ENCODE results near the gene PRDM11.

PRDM11 gene

GRCh38 chr11:45178223-45178622, 31.8 kb downstream of the PRDM11 start:
- no peak for DNase-seq

- DNase-seq = no peak
These were observed 32.6 kb downstream of the PRDM11 start for GRCh38 chr11:45178890-45179671.

DNA sequence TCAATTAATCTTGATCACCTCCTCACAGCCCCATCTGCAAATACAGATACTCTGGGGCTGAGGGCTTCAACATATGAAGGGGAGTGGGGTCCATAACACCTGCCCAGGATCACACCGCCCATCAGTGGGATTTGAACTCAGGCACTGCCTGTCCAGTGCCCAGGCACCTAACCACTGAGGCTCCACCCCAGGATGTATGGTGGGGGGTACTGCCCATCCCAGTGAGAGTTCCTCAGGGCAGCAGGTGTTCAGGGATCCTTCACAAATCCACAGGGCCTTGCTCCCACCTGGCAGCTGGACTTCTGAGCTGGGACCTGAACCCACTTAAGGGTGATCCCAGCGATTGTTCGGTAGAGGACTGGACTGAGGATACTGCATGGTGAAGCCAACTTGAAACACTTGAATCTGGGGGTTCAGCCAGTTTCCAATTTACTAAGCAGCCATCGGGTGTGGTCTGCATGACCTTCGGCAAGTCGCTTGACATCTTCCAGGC, 33.3 kb downstream of the PRDM11 start:
- no peak for DNase-seq

- no peak for DNase-seq
These were observed 33.9 kb downstream of the PRDM11 start for GRCh38 chr11:45180179-45180847.

DNA sequence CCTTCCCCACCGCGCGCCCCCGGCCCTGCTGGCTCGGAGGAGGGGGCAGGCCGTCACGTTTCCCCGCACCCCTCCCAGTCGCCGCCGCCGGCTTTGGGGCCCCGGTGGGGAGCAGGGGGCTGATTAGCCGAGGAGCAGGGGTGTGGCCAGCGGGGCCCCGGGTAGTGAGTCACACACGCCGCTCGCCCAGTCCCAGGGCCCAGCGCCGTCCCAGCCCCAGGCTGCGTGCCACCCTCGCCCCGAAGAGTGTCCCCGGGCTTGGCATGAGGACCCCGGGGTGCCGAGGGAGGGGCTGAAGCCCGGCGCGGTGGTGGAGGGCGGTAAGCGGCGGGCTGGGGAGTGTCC, 34.4 kb downstream of the PRDM11 start:
- DNase-seq = no peak

- DNase-seq = no peak
These were observed 34.9 kb downstream of the PRDM11 start for GRCh38 chr11:45181193-45181888.

- DNase-seq = no peak
These were observed 35.6 kb downstream of the PRDM11 start for GRCh38 chr11:45181889-45182550.

DNA sequence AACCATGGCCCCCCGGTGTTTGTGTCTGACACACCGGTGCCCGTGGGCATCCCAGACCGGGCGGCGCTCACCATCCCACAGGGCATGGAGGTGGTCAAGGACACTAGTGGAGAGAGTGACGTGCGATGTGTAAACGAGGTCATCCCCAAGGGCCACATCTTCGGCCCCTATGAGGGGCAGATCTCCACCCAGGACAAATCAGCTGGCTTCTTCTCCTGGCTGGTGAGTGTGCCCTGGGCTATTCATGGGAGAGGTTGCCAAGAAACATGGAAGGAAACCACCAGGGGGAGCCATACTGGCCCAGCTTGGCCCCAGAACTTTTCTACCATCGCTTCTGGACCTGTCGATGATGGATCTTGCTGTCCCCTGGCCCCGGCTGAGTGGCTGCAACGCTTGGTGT, 36.5 kb downstream of the PRDM11 start:
- DNase-seq = no peak

DNA sequence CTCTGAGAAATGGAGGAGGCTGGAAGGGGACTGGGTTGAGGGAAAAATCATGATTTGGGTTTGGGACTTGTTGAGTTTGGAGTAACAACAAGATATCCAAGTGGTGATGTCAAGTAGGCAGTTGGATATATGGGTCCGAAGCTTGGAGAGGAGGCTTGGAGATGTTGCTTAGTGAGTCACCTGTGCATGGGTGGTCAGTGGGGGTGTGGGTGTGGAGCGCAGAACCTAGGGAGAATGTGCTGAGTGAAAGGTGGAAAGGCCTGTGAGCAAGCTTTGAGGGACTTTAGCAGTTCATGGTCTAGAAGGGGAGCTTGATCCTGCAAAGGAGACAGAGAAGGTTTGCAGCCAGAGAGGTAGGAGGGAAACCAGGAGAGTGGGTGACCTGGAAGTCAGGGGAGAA, 38.2 kb downstream of the PRDM11 start:
- DNase-seq = no peak

DNA sequence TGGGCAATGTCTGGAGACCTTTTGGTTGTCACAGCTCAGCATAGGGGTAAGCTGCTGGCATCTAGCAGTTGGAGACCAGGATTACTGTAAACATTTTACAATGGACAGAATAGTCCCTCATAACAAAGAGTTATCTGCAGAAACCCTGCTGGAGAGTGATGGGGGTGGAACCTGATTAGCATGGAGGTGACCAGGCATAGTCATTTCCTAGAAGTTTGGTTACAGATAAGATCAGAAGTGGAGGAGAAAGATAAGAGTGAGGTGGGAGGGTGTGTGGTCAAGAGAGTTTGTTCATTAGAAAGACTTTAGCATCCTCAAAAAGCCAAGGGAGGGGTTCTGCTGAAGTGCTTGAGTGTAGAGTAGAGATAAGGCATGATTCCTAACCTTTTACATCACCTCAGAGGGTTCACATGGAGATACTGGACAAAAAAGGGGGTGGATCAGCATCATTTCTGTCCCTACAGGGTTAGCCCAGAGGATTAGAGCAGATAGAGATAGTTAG, 38.8 kb downstream of the PRDM11 start:
- DNase-seq = no peak

DNA sequence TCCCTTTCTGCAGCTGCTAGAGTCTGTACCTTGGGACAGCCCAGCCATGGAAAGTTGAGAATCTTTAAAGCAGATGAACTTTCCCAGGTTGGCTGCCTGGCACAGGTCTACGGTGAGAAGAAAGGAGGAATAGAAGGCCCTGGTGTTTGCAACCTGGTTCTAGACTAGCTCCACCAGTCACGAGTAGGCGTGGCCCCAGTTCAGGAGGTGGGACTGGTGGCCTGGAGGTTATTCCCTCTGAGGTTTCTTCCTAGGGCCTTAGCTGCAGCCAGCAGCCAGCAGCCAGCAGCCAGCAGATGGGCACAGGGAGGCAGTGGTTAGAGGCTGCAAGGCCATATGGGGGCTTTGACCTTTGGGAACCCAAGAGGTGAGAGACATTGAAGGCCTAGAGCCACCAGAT, 40.9 kb downstream of the PRDM11 start:
- no peak for DNase-seq

DNA sequence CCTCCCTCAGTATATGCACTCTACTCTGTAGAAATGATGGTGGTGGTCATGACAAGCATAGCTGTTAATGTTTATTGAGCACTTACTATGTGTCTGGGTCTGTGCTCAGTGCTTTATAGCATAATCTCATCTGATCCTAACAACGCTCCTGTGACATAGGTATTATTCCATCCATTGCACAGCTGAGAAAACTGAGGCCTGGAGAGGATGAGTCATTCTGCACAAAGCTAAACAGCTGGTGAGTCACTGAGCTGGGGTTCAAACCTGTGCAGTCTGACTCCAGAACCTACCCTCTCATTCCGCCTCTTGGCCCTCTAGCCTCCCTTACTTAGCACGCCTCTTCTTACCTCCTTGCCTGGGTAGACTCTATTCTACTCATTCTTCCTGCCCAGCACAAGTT, 41.7 kb downstream of the PRDM11 start:
- no peak for DNase-seq

GRCh38 chr11:45189230-45189629, 42.8 kb downstream of the PRDM11 start:
- no peak for DNase-seq

GRCh38 chr11:45193695-45194094, 47.3 kb downstream of the PRDM11 start:
- peak; percentile 17 to 68 for DNase-seq

DNA sequence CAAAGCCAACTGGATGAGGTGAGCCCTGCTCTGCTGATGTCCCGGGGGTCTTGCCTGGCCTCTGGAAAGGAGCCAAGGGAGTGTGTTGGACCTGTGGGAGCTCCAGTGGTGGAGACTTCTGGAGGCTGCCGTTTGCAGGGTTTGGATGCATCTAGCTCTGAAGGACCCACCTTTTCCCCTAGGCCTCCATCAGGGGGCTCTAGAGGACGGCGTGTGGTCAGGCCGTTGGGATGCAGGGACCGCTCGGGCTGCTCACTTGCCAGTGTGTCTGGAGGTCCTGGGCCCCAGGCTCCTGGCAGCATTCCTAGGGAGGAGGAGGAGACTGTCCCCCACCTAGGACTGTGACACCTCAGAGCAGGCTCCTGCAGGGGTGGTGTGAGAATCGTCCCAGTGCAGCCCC, 58.3 kb downstream of the PRDM11 start:
- no peak for DNase-seq

DNA sequence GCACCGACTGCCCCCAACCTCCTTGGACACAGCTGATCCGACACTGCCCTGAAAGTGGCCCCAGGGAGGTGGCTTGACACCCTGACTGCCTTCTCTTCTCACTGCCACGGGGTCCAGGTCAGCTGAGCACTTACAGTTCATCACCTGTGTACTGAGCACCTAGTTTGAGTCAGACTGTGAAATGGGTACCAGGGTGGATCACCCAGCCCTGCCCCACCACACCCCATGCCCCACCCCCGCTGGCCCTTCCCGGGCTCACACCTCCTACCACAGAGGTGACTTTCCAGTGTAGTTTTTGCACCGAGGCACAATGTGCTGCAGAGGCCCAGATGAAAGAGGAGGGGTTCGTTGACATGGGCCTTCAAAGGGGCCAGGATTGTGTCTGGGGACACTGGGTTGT, 59.5 kb downstream of the PRDM11 start:
- DNase-seq = no peak

DNA sequence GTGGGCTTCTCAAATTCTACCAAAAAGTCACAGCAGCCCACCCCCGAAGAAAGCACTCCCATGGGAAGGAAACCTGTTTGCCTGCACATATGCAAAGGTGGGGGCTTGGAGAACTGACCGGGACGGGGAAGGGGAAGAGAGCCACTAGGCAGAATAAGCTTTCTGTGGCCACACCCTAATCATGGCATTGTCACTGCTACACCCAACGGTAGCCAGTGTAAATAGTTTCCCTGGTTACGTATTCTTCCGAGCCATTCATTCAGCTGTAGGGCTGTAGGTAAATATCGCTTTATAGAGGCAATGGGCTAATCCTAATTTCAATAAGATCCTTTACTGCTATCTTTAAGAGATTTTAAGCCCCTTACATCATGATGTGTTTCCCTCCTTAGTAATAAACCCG, 61.7 kb downstream of the PRDM11 start:
- DNase-seq = no peak

DNA sequence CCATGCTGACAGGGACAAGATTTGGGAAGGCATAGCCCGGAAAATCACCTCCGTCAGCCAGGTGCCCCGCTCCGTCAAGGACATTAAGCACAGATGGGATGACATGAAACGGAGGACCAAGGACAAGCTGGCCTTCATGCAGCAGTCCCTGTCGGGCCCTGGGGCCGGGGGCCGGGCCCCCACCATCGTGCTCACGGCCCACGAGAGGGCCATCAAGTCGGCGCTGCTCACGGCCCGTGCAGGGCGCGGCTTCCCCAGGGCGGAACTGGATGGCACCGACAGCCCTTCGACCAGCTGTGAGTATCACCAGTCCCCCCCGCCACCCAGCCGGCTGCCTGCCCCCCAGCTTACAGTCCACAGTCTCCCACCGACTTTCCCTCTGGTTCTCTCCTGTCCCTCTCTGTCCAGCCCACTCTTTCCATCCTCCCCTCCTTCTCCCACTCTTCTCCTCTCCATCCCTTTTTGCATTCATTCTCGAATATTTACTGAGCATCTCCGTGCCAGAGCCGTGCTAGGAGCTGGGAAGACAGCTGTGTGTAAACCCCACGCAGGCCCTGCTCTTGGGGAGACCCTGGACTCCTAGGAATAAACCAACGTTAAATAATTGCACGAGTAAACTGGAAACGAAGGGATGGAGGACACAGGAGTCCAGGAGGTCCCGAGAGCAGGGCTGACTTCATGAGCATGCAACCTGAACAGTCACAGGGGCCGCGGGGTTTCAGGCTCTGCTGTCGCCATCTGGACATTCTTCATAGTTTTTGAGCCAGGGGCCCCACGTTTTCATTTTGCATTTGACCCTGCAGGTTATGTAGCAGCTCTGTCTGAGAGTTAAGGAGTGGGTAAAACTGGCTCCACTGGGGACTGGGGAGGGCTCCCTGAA, 62.8 kb downstream of the PRDM11 start:
- peak in 1 of 2 experiments; percentile 16 for DNase-seq

GRCh38 chr11:45209891-45210699, 63.7 kb downstream of the PRDM11 start:
- DNase-seq = peak in 1 of 2 experiments; percentile 58

DNA sequence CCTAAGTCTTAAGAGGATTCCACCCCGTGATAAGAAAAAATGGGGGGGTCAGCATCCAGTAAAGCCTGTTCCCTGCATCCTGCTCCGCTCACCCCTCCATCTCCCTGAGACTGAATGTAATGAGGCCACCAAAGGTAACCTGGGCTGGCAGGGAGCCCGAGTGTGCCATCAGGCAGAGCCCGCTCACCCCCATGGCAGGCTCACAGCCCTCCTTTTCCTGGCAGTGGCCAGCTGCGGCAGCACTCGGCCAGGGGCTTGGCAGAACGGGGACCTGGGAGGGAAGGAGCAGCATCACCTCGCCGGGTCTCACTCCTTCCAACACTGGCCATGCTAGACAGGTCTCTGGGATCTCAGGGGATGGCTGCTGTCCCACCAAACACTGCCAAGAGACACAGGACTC, 64.4 kb downstream of the PRDM11 start:
- no peak for DNase-seq

DNA sequence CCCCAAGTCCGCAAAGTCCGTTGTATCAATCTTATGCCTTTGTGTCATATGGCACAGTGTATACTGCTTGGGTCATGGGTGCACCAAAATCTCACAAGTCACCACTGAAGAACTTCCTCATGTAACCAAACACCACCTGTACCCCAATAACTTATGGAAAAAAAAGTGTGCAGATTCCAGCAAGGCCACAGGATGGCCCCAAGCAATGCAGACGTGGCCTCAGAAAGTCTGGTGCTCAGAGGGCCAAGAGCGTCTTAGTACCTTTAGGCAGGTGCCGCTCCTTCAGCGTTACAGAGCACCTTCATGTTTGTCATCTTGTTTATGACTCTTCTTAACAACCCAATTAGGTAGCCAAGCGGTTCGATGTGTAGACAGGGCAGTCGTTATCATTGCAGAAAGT, 65.3 kb downstream of the PRDM11 start:
- no peak for DNase-seq
